GM12873 (cell line): Measurements from ENCODE around the gene CBFA2T2.
A peak's percentile ranks its signal among the peaks of the same experiment; 100 is the strongest.

Source experiments
- CTCF ChIP-seq: IDR thresholded peaks from 2 replicates; pipeline ENCODE4 v1.5.1; 2012; ENCODE audit warnings: low read depth, mild to moderate bottlenecking, moderate library complexity, low read length, control low read depth; ENCODE audit not compliant: insufficient read depth; ENCODE audit errors: missing control alignments

The CBFA2T2 gene

GRCh38 chr20:33515569-33516216 is 25.8 kb downstream of the CBFA2T2 start:
- peak; percentile 33 for TF ChIP-seq CTCF

GRCh38 chr20:33516882-33517281 is 27.0 kb downstream of the CBFA2T2 start:
- TF ChIP-seq CTCF: no peak

- TF ChIP-seq CTCF: no peak
Measured at GRCh38 chr20:33518071-33518470, 28.2 kb downstream of the CBFA2T2 start.

- no peak for TF ChIP-seq CTCF
Measured at GRCh38 chr20:33521461-33521860, 31.6 kb downstream of the CBFA2T2 start.

- no peak for TF ChIP-seq CTCF
Measured at GRCh38 chr20:33522256-33522820, 32.4 kb downstream of the CBFA2T2 start.

GRCh38 chr20:33524261-33524660 is 34.4 kb downstream of the CBFA2T2 start:
- no peak for TF ChIP-seq CTCF

GRCh38 chr20:33526769-33527168 is 36.9 kb downstream of the CBFA2T2 start:
- no peak for TF ChIP-seq CTCF
